Activated T-helper 9 cell treated with anti-CD3 and anti-CD28 coated beads, Interleukin-2, amount 50 U/mL, for 16 hours (primary cell): ENCODE measurements around the gene CDR2L.
"Not testable (repeated sequence)": the region's sequence is repeated elsewhere in the genome, so short reads cannot be mapped to it uniquely, and the experiment has no call there.

Experiments
- DNase-seq: peaks from one replicate; pipeline ENCODE4 v3.0.0-alpha.2; 2020; ENCODE audit warnings: low read depth

Gene CDR2L

DNA sequence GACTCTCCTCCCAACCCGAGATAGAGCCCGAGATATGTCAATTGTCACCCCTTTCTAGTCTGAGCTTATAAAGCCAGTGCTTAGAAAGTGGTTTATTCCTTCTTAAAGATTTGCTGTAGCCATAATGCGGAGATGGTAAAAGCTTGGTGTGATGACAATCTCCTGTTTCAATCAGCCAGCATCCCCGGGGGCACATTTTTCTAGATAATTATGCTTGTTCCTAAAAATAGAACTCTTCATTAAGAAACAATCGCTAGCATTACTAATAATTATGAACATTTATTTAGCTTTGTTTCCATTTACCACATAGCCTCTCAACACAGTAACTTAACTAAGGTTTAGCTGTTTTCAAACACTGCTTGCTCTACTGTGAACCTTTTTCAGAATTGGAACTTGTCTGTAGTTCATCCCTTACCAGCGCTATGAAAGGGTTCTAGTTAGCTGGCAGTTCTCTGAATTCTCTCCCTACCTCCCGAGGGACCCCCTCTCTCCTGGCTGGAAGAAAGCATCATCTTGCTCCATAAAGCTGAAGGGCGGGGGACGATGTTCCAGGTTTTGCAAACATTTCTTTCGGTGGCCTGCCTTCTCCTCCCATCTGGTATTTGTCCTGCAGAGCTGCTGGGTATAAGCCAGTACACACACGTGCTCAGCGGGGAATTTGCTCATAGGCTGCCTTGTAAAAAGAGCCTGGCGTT is 24.1 kb downstream of the CDR2L start:
- DNase-seq = no peak

DNA sequence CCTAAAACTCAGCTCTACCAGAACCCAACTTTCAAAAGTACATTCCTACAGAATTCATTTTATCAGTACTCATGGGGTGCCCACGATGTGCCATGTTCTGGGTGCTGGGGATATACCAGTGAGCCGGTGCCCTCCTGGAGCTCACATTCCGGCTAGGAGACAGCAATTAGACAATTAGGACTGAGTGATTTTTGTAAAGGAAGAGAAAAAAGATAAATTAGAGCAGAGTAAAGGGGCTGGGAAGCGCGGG is 24.6 kb downstream of the CDR2L start:
- no peak for DNase-seq

DNA sequence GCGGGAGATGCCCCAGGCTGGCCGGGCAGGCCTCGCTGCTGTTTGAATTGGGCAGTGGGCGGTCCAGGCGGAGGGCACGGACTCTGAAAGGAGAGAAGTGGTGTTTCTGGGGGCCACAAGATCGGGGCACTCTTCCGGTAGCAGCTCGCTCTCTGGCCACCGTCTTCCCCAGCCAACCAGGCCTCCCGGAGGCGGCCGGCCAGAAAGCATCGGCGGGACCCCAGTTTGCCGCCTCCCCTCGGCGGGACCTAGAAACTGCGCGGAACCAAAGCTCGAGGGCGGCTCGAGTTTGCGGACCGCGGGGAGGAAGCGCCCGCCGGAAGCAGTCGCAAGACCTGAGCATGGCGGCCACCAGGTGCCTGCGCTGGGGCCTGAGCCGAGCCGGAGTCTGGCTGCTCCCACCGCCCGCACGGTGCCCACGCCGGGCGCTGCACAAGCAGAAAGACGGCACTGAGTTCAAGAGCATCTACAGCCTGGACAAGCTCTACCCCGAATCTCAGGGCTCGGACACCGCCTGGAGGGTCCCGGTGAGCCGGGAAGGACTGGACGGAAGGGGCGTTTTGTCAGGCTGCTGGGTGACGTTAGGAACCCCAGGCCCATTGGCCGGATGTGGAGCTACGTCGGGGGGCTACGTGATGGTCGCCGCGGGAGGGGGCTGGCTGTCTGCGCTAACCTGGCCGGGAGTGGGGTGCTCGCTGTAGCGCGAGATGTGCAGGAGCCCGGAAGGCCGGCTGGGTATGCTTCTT is 25.1 kb downstream of the CDR2L start, which contains the start of gene MRPL58:
Gene MRPL58, plus strand, starts transcription at position 325 of the 746 bp plus-strand sequence. Its CDS starts 17 bp downstream, at position 342.
- DNase-seq = peak; percentile 74

DNA sequence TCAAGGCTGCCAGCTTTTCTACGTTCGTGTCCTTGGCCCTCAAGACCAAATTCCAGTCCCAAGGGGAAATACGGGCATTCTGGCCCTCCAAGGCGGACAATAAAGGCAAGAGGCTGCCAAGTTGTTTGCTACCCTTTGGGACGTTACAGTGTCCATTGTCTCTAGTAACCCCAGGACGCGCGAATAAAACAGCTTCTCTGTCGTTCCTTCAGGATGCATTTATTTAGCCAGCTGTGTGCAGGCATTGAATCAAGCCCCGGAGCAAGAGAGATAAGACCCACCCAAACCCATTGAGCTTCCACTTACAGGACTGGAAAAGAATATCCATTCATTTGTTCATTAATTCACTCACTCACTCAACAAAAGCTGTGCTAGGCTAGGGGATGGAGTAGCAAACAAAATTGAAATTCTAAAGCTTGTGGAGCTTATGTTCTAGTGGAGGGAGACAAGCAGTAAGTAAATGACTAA is 25.7 kb downstream of the CDR2L start:
- no peak for DNase-seq

DNA sequence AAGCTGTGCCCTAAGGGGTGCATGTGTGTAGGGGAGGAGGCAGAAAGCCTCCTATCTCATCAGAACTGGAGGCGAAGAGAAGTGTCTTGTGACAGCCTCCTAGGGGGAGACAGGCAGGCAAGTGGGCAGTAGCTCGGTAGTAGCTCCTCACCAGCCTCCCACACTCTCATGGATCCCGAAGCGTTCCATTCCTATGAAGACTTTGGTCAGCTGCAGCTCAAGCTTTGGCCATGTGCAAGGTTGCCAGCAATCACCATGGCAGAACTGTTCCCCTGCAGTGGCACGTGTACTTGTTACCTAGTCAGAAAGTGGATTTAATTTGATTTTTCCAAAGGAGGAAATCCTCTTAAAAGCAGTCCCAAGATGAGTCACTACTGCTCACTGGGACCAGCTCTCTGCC is 31.7 kb downstream of the CDR2L start:
- DNase-seq = no peak

DNA sequence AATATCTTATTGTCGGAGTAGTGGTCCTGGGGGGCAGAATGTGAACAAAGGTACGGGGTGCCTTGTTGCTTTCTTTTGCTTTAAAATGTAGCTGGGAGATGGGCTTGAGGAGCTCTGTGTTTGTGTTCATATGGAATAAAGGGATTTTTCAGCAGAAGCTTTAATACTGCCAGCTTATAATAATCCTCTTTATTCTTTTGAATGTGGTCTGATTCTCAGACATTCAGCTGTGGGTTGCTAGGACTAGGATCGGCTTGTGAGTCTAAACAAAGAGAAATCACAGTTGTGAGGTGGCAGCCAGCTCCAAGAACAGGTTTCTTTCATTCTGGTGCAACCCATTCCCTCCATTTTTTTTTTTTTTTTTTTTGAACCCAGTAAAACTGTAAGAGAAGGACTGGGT is 32.3 kb downstream of the CDR2L start:
- DNase-seq = no peak

DNA sequence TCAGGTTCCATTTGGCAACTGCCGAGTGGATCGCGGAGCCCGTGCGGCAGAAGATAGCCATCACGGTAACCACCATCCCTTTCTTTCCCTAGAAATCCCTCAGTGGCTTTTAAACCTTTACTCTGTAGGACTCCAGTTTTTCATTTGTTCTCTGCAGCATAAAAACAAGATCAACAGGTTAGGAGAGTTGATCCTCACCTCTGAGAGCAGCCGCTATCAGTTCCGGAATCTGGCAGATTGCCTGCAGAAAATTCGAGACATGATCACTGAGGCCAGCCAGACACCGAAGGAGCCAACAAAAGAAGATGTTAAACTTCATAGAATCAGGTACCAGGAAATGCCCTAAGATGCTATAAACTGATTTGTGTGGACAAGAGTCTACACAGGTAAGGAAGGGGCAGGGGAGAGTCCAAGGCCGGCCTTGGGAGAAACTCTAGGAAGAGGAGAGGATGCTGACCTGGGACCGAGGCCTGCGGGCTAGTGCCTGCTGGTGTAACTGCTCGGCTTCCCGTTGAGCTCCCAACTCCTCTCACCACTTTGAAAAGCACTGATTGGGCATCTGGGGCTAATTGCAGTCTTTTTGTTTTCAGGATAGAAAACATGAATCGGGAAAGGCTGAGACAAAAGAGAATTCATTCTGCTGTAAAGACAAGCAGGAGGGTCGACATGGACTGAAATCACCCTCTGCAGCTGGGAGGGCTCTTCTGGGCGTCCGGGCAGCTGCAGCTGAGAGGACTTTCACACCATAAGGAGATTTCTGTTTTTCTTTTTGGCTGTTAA is 33.1 kb downstream of the CDR2L start:
- DNase-seq = no peak

DNA sequence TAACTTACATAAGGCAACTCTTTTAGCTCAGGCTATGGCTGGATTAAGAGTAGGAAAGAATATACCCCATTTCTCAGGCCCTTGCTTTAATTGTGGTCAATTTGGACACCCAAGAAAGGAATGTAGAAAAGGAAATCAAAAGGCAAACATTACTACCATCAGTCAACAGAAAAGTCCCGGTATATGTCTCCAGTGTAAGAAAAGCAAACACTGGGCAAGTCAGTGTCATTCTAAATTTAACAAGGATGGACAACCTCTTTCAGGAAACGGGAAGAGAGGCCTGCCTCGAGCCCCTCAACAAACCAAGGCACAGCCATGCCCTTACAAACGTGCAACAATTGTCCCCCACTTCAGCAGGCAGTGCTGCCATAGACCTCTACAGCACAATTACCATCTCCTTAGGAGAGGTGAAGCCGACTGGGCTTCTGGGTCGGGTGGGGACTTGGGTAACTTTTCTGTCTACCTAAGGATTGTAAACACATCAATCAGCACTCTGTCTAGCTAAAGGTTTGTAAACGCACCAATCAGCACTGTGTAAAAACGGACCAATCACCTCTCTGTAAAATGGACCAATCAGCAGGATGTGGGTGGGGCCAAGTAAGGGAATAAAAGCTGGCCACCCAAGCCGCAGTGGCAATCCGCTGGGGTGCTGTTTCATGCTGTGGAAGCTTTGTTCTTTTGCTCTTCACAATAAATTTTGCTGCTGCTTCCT is 37.4 kb downstream of the CDR2L start:
- DNase-seq = no peak

DNA sequence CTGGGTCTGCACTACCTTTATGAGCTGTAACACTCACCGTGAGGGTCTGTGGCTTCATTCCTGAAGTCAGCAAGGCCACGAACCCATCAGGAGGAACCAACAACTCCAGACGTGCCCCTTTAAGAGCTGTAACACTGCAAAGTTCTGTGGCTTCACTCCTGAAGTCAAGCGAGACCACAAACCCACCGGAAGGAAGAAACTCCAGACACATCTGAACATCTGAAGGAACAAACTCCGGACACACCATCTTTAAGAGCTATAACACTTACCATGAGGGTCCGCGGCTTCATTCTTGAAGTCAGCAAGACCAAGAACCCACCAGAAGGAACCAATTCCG is 37.9 kb downstream of the CDR2L start:
- DNase-seq = not testable (repeated sequence)

DNA sequence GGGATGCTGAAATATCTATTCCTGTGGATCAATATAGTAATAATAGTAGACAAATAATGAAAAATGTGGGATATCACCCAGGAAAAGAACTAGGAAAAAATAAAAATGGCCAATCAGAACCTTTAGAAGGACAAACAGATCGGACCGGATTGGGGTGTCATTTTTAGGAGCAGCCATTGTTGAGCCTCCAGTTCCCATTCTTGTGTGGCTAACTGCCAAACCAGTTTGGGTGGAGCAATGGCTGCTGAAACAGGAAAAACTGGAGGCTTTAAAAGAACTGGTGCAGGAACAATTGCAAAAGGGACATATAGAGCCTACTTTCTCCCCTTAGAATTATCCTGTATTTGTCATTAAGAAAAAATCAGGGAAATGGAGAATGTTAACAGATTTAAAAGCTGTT is 39.2 kb downstream of the CDR2L start:
- DNase-seq = not testable (repeated sequence)

DNA sequence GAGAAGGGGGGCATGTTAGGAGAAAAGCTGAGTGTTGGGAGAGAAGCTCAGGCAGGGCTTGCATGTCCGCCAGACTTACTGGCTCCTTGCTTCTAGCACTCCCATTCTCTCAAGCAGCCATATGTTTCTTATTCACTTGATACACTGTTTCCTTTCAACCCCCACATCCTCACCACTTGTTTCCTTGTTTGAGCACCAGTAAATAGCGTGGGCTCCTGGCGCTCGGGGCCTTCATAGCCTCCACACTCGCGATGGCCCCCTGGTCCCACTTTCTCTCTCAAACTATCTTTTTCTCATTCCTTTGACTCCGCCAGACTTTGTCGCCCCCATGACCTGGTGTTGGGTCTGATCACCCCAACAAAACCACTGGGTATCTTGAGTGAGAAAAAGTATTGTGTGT is 42.7 kb downstream of the CDR2L start:
- DNase-seq = no peak

DNA sequence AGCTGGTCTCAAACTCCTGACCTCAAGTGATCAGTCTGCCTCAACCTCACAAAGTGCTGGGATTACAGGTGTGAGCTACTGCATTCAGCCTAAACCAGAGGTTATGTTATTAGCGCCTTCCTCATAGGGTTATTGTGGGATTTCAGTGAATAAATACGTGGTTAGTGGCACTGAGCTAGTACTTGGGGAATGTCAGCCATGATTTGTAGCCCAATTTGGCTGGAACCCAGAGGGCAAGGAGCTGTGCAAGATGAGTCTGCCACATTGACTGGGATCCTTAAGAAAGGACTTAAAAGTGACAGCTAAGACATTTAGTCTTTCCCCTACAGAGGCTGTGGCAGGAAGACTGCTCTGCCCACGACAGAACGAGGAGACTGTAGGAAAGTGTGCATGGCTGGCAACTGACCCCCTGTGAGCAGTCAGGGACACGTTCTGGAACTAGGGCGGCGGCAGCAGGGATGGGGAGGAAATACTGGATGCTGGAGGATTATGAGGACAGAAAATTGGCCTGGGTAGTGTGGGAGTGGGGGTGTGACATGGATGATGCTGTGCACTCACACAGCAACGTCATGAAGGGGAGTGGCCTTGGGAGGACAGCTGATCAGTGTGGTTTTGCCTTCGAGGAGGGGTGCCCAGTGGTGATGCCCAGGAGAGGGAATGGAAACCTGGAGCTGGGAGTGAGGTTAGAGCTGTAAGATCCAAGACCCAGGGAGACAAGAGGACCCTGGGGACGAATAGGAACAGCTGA is 44.7 kb downstream of the CDR2L start:
- DNase-seq = no peak

DNA sequence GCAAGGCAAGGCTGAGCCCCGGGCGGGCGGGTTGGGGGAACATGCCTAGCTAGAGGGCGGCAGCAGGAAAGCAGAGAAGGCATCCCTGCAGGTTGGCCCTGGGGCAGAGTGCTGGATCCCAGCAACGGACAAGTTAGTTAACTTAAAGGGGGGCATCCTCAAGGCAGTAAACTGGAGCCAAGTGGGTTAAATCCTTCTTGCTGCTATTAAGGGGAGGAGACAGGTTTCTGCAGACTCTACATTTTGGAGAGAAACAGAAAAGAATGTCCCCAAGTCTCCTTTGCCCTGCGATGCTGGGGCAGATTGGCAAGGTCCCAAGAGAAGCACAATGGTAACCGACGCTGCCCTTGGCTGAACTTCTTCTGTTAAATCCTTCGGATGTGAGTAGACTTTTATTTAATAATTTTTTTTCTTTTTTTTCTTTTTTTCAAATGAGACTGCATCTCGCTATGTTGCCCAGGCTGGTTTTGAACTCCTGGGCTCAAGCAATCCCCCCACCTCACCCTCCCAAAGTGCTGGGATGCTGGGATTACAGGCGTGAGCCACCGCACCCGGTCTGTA is 45.4 kb downstream of the CDR2L start:
- no peak for DNase-seq

DNA sequence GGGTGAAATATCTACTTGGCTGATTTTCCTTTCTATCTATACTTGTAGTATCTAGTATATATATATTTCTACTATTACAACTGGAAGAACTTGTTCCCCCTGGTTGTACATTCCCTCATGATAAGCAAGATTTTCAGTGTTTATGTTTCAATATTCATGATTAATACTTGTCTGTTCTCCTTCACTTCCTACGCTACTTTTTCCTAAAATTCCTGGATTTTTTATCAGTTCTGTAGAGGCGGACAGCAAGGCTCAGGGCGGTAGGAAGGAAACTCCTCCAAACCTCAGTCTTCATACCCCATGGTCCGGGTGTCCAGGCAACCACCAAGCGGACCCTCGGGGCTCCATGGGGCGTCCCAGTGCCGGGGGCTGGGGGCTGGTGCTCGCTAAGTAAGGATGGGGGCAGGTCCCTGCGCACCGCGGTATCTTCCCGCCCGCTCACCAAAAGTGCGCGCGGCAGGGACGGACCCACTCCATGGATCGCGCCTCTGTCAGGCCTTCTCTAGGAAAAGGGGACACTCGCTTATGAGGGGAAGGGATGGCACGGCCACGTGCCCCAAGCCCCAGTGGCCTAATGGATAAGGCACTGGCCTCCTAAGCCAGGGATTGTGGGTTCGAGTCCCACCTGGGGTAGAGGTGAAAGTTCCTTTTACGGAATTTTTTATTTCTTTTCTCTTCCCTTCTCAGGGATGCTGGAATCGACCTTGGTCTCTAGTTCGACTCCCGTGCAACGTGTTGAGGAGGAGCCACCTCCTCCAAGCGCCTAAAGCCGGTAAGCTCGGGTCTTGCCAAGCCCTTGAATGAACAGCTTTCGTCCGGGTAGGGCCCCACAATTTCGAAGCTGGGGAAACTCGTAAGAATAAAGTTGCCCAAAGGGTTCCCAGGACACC is 46.2 kb downstream of the CDR2L start:
- DNase-seq = peak; percentile 78

DNA sequence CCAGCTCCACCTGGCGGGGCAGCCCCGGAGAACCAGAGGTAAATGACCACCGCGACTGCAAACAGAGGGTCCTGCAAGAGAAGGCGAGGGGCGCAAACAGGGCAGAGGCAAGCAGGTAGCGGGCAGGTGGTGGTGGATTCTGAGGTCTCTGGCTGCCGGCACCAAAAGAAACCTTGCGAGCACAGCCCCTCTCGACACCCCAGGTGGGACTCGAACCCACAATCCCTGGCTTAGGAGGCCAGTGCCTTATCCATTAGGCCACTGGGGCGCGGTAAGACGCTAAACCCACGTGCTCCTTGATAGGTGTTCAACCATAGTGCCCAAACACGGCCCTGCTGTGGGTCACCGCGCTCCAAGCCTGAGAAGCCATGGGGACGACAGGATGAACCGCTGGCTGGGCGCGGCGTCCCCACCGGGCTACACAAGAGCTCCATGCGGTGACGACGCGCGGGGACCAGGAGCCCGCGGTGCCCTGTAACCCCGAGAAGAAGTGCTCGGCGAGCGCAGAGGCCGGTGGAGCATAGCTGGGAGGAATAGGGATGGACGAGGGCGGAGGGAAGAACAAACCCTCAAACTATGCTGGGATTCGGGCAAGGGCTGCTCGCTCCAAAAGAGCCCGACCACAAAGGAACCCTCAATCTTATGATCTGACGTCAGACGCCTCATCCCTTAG is 46.9 kb downstream of the CDR2L start:
- peak; percentile 74 for DNase-seq

DNA sequence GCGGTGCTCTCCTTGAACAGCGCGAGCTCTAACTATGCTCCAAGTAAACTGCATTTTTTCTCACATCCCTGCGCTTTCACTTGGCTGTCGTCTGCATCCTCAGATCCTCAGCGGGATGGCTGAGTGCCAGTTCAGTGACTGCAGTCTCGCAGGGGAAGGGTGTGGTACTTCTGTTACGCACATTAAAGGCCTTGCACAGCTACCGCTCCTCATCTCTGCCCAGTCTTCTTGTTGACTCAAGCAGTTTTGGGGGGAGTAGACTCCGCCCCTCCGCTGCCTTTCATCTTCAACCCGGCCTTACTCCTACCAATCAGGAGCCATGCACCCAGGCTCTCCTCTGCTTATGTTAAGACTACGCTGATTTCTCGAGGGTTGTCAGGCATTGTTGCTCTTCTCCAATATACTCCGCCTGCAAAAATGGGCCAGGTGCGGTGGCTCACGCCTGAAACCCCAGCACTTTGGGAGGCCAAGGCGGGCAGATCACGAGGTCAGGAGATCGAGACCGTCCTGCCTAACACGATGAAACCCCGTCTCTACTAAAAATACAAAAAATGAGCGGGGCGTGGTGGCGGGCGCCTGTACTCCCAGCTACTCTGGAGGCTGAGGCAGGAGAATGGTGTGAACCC is 49.3 kb downstream of the CDR2L start:
- DNase-seq = peak; percentile 70

DNA sequence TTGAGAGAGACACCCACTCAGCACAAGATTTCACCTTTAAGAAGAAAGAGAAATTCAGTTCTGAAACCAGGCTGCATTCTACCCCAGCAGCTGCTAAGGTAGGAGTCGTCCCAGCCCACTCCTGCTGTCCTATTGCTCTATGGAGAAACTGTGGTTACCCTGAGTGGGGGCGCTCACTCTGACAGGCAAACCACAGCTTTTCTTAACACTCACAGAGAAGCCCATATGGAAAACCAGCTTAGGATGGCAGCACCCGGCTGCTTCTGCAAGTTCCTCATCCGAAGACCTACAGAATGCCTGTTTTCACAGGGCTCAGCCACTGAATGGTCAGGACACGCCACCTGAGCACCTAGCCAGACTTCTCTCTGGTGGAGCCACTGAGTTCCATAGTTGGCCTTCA is 51.8 kb downstream of the CDR2L start:
- DNase-seq = no peak

DNA sequence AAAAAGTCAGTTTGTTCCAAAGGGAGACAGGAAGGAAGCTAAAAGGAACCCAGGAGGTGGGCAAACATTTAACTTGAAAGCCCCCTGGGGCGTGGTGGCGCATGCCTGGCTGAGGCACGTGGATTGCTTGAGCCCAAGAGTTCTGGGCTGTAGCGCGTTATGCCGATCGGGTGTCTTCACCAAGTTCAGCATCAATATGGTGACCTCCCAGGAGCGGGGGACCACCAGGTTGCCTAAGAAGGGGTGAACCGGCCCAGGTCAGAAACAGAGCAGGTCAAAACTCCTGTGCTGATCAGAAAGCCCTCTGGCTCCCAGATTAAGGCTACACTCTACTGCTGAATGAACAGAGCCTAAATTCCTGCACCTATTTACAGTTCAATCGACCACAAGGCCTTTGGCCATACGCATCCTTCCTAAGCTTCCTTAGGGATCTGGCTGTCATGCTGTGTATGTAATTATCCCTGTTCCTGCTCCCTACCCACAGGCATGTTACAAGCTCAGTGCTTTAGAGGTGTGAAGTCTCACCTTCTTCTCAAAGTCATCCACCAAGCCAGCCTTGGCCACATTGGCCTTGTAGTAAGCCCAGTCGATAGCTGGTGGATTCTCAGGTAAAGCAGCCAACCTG is 54.3 kb downstream of the CDR2L start:
- no peak for DNase-seq

DNA sequence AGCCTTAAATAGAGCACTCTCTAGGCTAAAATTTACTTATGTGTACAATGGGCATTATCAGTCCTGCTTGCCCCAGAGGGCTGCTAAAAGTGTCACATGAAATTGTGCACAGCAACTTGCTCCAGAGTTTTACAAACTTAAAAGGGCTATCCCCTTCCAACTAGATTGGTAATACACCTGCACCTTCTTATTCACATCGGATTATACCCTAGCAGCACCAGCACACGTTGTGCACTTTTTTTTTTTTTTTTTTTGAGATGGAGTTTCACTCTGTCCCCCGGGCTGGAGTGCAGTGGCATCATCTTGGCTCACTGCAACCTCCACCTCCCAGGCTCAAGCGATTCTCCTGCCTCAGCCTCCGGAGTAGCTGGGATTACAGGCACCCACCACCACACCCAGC is 56.4 kb downstream of the CDR2L start:
- DNase-seq = not testable (repeated sequence)
